Keratinocyte (primary cell): ENCODE measurements around the gene PSME4. TPM values are rescaled to one million over a fixed set of nuclear protein-coding genes. Genes with fewer than 3 reads are reported as not detected.

Source experiments
- DNase-seq: peaks from one replicate; pipeline ENCODE4 v3.0.0-alpha.2; 2011; ENCODE audit warnings: low read depth, missing footprints, low spot score
- FAIRE-seq: peaks from 2 replicates; lab custom pipeline; 2011; peaks lifted over from hg19 to GRCh38; lab: Jason Lieb, UNC
- H2AFZ ChIP-seq: 2 replicates; pipeline ENCODE4 v1.6.0; 2012; ENCODE audit warnings: low read length, control low read depth, inconsistent platforms; ENCODE audit not compliant: control insufficient read depth
- H3K27ac ChIP-seq: 2 replicates; pipeline ENCODE4 v1.5.1; 2011; ENCODE audit warnings: low read length; ENCODE audit not compliant: control insufficient read depth, insufficient read depth
- H3K27me3 ChIP-seq: 3 replicates; pipeline ENCODE4 v1.6.0; 2011; ENCODE audit warnings: low read length; ENCODE audit not compliant: control insufficient read depth, insufficient read depth; ENCODE audit errors: extremely low read depth
- H3K36me3 ChIP-seq, 2 experiments: 2 replicates in 1 of 2; 3 replicates in 1 of 2; pipeline ENCODE4 v1.5.1; 2011; ENCODE audit warnings: low read length in 2 of 2, mild to moderate bottlenecking in 1 of 2; ENCODE audit not compliant: control insufficient read depth in 2 of 2, insufficient read depth in 2 of 2; ENCODE audit errors: extremely low read depth in 1 of 2
- H3K4me1 ChIP-seq: 3 replicates; pipeline ENCODE4 v1.5.1; 2011; ENCODE audit warnings: low read length; ENCODE audit not compliant: control insufficient read depth, insufficient read depth; ENCODE audit errors: extremely low read depth
- H3K4me2 ChIP-seq: 3 replicates; pipeline ENCODE4 v1.6.0; 2011; ENCODE audit warnings: low read depth, low read length; ENCODE audit not compliant: control insufficient read depth, insufficient read depth; ENCODE audit errors: extremely low read depth
- H3K4me3 ChIP-seq, 3 experiments: fragments of 200-600 bp in 1 of 3; sonication (generic) in 1 of 3; 2 replicates in 2 of 3; 3 replicates in 1 of 3; pipeline ENCODE4 v1.5.1; 2011 to 2016; ENCODE audit warnings: low read length in 3 of 3, mild to moderate bottlenecking in 3 of 3, control low read depth in 2 of 3, inconsistent platforms in 1 of 3, low read depth in 1 of 3, mixed read lengths in 1 of 3, mixed run types in 1 of 3, moderate library complexity in 1 of 3; ENCODE audit not compliant: control insufficient read depth in 2 of 3, insufficient read depth in 2 of 3; ENCODE audit errors: extremely low read depth in 1 of 3
- H3K79me2 ChIP-seq: 2 replicates; pipeline ENCODE4 v1.6.0; 2012; ENCODE audit warnings: low read length; ENCODE audit not compliant: control insufficient read depth, insufficient read depth
- H3K9ac ChIP-seq: 3 replicates; pipeline ENCODE4 v1.6.0; 2011; ENCODE audit warnings: low read length; ENCODE audit not compliant: control insufficient read depth, insufficient read depth; ENCODE audit errors: extremely low read depth
- H3K9me1 ChIP-seq: 3 replicates; pipeline ENCODE4 v1.6.0; 2011; ENCODE audit warnings: low read length; ENCODE audit not compliant: control insufficient read depth, insufficient read depth; ENCODE audit errors: extremely low read depth
- H3K9me3 ChIP-seq: 2 replicates; pipeline ENCODE4 v1.5.1; 2012; ENCODE audit warnings: low read depth, low read length; ENCODE audit not compliant: control insufficient read depth
- H4K20me1 ChIP-seq: 3 replicates; pipeline ENCODE4 v1.6.0; 2011; ENCODE audit warnings: low read length; ENCODE audit not compliant: control insufficient read depth, insufficient read depth; ENCODE audit errors: extremely low read depth
- CTCF ChIP-seq, 3 experiments: IDR thresholded peaks in 1 of 3; conservative IDR thresholded peaks in 1 of 3; optimal IDR thresholded peaks in 1 of 3; 2 replicates in 2 of 3; 3 replicates in 1 of 3; pipeline versions ENCODE3 to v1.5.1; 2011; ENCODE audit warnings: low read length in 3 of 3, mild to moderate bottlenecking in 3 of 3, moderate library complexity in 2 of 3, control low read depth in 1 of 3, inconsistent platforms in 1 of 3; ENCODE audit not compliant: insufficient read depth in 2 of 3; ENCODE audit errors: extremely low read depth in 1 of 3
- EZH2 ChIP-seq: IDR thresholded peaks from one replicate; pipeline ENCODE4 v1.6.1; 2012; ENCODE audit warnings: inconsistent platforms, mild to moderate bottlenecking, low read length, moderate library complexity
- dilution Hi-C: fragments of 300-500 bp; cut with MboI; formaldehyde crosslinking; loops from one replicate; pipeline ENCODE4 v1.7.0; 2020; ENCODE audit warnings: low sequenced_read_pairs; ENCODE audit not compliant: extremely low pct_ligation_motif_present
- polyA plus RNA-seq, 5 experiments: library from polyadenylated mRNA; depleted of rRNA in 3 of 5; stranded (reverse) in 3 of 5; stranded (forward) in 1 of 5; unstranded in 1 of 5; fragments of >200 nt; gene quantifications; 1 replicate in 1 of 5; 2 replicates in 3 of 5; 3 replicates in 1 of 5; pipeline versions ENCODE4 v1.2.1 to v1.2.3, GENCODE V29; 2011 to 2012; ENCODE audit warnings: missing spikeins in 2 of 5, low read depth in 1 of 5, low replicate concordance in 1 of 5

PSME4 gene
- polyA plus RNA-seq, 1 donor (not counting 4 experiments of a cell fraction or from before 2014, with no cell fraction given) = 59.4 TPM

- H3K27me3 ChIP-seq = no peaks in the 10 kb centered on the region
- H3K79me2 ChIP-seq = peaks cover 5% of the 10 kb centered on the region
- no peak overlapping the region for H3K4me3 ChIP-seq
- H3K27ac ChIP-seq = no peak overlapping the region
- dilution Hi-C loops = no loop called here
- DNase-seq (no peak), FAIRE-seq (no peak)
- H3K4me1 ChIP-seq = peaks cover 3% of the 10 kb centered on the region
- TF ChIP-seq CTCF (optimal IDR thresholded peaks at IDR 0.05 in 1 of 3, IDR thresholded peaks at IDR 0.05 in 1 of 3, conservative IDR thresholded peaks at IDR 0.05 in 1 of 3; ENCODE audit: extremely low read depth in 1 of 3, insufficient read depth in 2 of 3, low read length in 3 of 3) = no peak
- TF ChIP-seq EZH2 = no peak
- no peak overlapping the region for H2AFZ ChIP-seq
- no peaks in the 10 kb centered on the region for H3K9me1 ChIP-seq
- H4K20me1 ChIP-seq = no peaks in the 10 kb centered on the region
- H3K9me3 ChIP-seq = no peaks in the 10 kb centered on the region
- H3K9ac ChIP-seq = no peak overlapping the region
- peaks cover 19 to 34% of the 10 kb centered on the region in 2 experiments for H3K36me3 ChIP-seq
- H3K4me2 ChIP-seq = no peak overlapping the region
Observed at GRCh38 chr2:53881986-53882385, 88.8 kb downstream of the PSME4 start.

GRCh38 chr2:53881360-53881759, 89.4 kb downstream of the PSME4 start:
- Histone ChIP-seq H4K20me1 (no peaks in the 10 kb centered on the region), H3K27ac (no peak overlapping the region), H3K4me3 (no peak overlapping the region), H3K9me3 (no peaks in the 10 kb centered on the region), H2AFZ (no peak overlapping the region), H3K4me1 (peaks cover 3% of the 10 kb centered on the region), H3K4me2 (no peak overlapping the region), H3K36me3 (peaks cover 15 to 34% of the 10 kb centered on the region in 2 experiments), H3K79me2 (peaks cover 5% of the 10 kb centered on the region), H3K9me1 (no peaks in the 10 kb centered on the region), H3K27me3 (no peaks in the 10 kb centered on the region), H3K9ac (no peak overlapping the region)
- DNase-seq (no peak), FAIRE-seq (no peak)
- dilution Hi-C loops = no loop called here
- TF ChIP-seq EZH2 (no peak), CTCF (optimal IDR thresholded peaks at IDR 0.05 in 1 of 3, IDR thresholded peaks at IDR 0.05 in 1 of 3, conservative IDR thresholded peaks at IDR 0.05 in 1 of 3; ENCODE audit: extremely low read depth in 1 of 3, insufficient read depth in 2 of 3, low read length in 3 of 3) (no peak)
